ENCODE data around the gene DHCR7. TPM values are rescaled to one million over a fixed set of nuclear protein-coding genes. Genes with fewer than 3 reads are reported as not detected.

DHCR7 gene
- total RNA-seq, 6 donors from 2014 or later = 5.2 to 96.1 (median 66.4) TPM

DNA sequence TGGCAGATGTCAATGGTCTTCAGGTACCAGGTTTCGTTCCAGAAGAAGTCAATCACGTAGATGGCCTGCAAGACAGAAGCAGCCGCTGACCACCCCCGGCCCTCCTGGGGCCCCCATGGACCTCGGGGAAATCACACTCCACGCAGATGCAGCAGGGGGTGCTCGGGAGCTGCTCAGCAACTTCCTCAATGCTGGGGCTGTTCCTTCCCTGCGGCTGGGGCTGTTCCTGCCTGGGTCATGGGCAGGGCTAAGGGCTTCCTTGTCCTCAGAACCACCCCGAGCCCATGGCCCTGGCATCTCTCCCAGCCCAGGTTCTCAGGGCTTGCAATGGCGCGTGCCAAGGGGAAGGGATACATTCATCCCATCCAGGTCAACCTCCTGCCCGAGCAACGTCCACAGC, 10.3 kb downstream of the DHCR7 start:
- ATAC-seq (ENCODE audit: low FRiP score in 2 of 2) = no peak
- H3K27me3 ChIP-seq = no peaks in the 10 kb centered on the region
- TF ChIP-seq EP300 (IDR thresholded peaks at IDR 0.05) (no peak), POLR2A (IDR thresholded peaks at IDR 0.05) (no peak), POLR2AphosphoS5 (IDR thresholded peaks at IDR 0.05) (no peak)
- TF ChIP-seq, protein P1, sequence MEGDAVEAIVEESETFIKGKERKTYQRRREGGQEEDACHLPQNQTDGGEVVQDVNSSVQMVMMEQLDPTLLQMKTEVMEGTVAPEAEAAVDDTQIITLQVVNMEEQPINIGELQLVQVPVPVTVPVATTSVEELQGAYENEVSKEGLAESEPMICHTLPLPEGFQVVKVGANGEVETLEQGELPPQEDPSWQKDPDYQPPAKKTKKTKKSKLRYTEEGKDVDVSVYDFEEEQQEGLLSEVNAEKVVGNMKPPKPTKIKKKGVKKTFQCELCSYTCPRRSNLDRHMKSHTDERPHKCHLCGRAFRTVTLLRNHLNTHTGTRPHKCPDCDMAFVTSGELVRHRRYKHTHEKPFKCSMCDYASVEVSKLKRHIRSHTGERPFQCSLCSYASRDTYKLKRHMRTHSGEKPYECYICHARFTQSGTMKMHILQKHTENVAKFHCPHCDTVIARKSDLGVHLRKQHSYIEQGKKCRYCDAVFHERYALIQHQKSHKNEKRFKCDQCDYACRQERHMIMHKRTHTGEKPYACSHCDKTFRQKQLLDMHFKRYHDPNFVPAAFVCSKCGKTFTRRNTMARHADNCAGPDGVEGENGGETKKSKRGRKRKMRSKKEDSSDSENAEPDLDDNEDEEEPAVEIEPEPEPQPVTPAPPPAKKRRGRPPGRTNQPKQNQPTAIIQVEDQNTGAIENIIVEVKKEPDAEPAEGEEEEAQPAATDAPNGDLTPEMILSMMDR (IDR thresholded peaks at IDR 0.05) = no peak
- WGBS, 2 donors = 72 to 79% methylated on average over 8 to 13 of the region's 13 CpGs
- no peak overlapping the region for H3K4me3 ChIP-seq
- H3K27ac ChIP-seq = no peak overlapping the region
- H3K4me1 ChIP-seq = peaks cover 0 to 10% (median 6%) of the 10 kb centered on the region in 4 donors
- peak in 1 of 2 donors; percentile 64 for DNase-seq
- peaks cover 5 to 77% (median 64%) of the 10 kb centered on the region in 4 donors for H3K36me3 ChIP-seq
- no peaks in the 10 kb centered on the region for H3K9me3 ChIP-seq

GRCh38 chr11:71437399-71437798, 10.8 kb downstream of the DHCR7 start:
- ATAC-seq (ENCODE audit: low FRiP score in 2 of 2) (no peak), DNase-seq (peak in 1 of 2 donors; percentile 37)
- Histone ChIP-seq H3K4me1 (peaks cover 0 to 10% (median 6%) of the 10 kb centered on the region in 4 donors), H3K9me3 (no peaks in the 10 kb centered on the region), H3K27ac (no peak overlapping the region), H3K36me3 (peaks cover 3 to 74% (median 60%) of the 10 kb centered on the region in 4 donors), H3K4me3 (no peak overlapping the region), H3K27me3 (no peaks in the 10 kb centered on the region)
- TF ChIP-seq POLR2AphosphoS5 (IDR thresholded peaks at IDR 0.05) (no peak), EP300 (IDR thresholded peaks at IDR 0.05) (no peak), POLR2A (IDR thresholded peaks at IDR 0.05) (no peak)
- TF ChIP-seq, protein P1 (IDR thresholded peaks at IDR 0.05) = no peak
- 80 to 92% methylated on average over 1 to 6 of the region's 6 CpGs for WGBS, 2 donors

- peaks cover 3 to 69% (median 54%) of the 10 kb centered on the region in 4 donors for H3K36me3 ChIP-seq
- WGBS, 2 donors = 89 to 95% methylated on average over 7 to 8 of the region's 8 CpGs
- no peak overlapping the region for H3K27ac ChIP-seq
- H3K27me3 ChIP-seq = no peaks in the 10 kb centered on the region
- ATAC-seq (ENCODE audit: low FRiP score in 2 of 2) = no peak
- H3K9me3 ChIP-seq = no peaks in the 10 kb centered on the region
- DNase-seq = peak in 1 of 2 donors; percentile 46
- no peak for TF ChIP-seq POLR2AphosphoS5 (IDR thresholded peaks at IDR 0.05)
- H3K4me1 ChIP-seq = peaks cover 0 to 10% (median 6%) of the 10 kb centered on the region in 4 donors
- H3K4me3 ChIP-seq = no peak overlapping the region
Measured at GRCh38 chr11:71436861-71437260, 11.3 kb downstream of the DHCR7 start.

DNA sequence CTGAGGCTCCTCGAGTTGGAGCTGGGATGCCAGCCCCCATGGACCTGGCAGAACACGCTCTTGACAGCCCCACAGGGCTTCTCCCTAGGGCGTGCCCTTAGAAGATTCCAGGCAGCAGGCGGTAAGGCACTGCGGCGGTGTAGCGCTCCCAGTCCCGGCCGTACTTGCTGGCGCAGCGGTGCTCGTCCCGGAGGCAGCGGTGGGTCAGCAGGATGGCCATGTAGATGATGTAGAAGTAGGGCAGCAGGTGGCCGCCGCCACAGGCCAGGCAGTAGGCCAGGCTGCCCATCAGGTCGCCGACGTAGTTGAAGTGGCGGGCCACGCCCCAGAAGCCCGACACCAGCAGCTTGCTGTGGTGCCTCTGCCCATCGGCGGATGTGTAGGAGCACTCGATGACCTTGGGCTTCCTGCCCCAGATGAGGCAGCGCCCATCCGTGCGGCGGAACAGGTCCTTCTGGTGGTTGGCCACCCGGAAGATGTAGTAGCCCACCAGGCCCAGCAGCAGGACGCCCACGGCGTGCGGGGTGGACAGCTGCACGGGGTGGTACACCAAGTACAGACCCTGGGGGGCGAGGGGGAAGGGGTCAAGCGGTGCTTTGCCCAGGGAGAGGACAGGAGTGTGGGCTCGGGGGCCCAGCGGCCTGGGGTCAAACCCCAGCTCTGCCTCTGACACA, 12.8 kb downstream of the DHCR7 start:
- H3K4me3 ChIP-seq = no peak overlapping the region
- no peaks in the 10 kb centered on the region for H3K27me3 ChIP-seq
- 92 to 95% methylated on average over 15 to 30 of the region's 39 CpGs for WGBS, 2 donors
- TF ChIP-seq POLR2AphosphoS5 (IDR thresholded peaks at IDR 0.05) (no peak), POLR2A (IDR thresholded peaks at IDR 0.05) (no peak), EP300 (IDR thresholded peaks at IDR 0.05) (no peak)
- TF ChIP-seq, protein P1 (IDR thresholded peaks at IDR 0.05) = no peak
- no peak overlapping the region for H3K27ac ChIP-seq
- H3K36me3 ChIP-seq = peaks cover 3 to 55% (median 40%) of the 10 kb centered on the region in 4 donors
- ATAC-seq (ENCODE audit: low FRiP score in 2 of 2) (no peak), DNase-seq (peak in 1 of 2 donors; percentile 77)
- H3K4me1 ChIP-seq = peaks cover 0 to 10% (median 6%) of the 10 kb centered on the region in 4 donors
- H3K9me3 ChIP-seq = no peaks in the 10 kb centered on the region

GRCh38 chr11:71434576-71435130, 13.5 kb downstream of the DHCR7 start:
- no peak for ATAC-seq (ENCODE audit: low FRiP score in 2 of 2)
- Histone ChIP-seq H3K27ac (no peak overlapping the region), H3K4me1 (peaks cover 0 to 10% (median 6%) of the 10 kb centered on the region in 4 donors), H3K9me3 (no peaks in the 10 kb centered on the region), H3K27me3 (no peaks in the 10 kb centered on the region), H3K36me3 (peaks cover 3 to 47% (median 34%) of the 10 kb centered on the region in 4 donors), H3K4me3 (no peak overlapping the region)
- TF ChIP-seq EP300 (IDR thresholded peaks at IDR 0.05) (no peak), POLR2AphosphoS5 (IDR thresholded peaks at IDR 0.05) (no peak), POLR2A (IDR thresholded peaks at IDR 0.05) (no peak)
- TF ChIP-seq, protein P1 (IDR thresholded peaks at IDR 0.05) = no peak
- peak in 1 of 2 donors; percentile 47 for DNase-seq
- WGBS, 2 donors = 82 to 88% methylated on average over 18 of the region's 18 CpGs

All from upper lobe of left lung (tissue), 6 donors.